Activated T-cell treated with anti-CD3 and anti-CD28 coated beads, Interleukin-2, amount 50 U/mL, for 72 hours (primary cell): ENCODE data around the gene NR5A2. TPM values are rescaled to one million over a fixed set of nuclear protein-coding genes. Genes with fewer than 3 reads are reported as not detected.

ENCODE experiments used
- ATAC-seq, 2 donors: fragments of 150-1000 bp; cut with Tn5 transposase; replicated peaks in 1 of 2; 2 replicates each; pipeline ENCODE4 v1.10.0; 2021; ENCODE audit warnings: moderate library complexity in 2 of 2, mild to moderate bottlenecking in 1 of 2
- DNase-seq, 2 donors: peaks; one replicate each; pipeline ENCODE4 v3.0.0; 2021 to 2022; ENCODE audit warnings: mixed read lengths in 1 of 2
- H3K27ac Mint-ChIP-seq: one replicate; pipeline ENCODE4 v1.8.0; 2022; ENCODE audit warnings: mild to moderate bottlenecking, moderate library complexity, mixed read lengths
- H3K27me3 Mint-ChIP-seq: one replicate; pipeline ENCODE4 v1.8.0; 2022; ENCODE audit warnings: low read depth, mixed read lengths
- H3K36me3 Mint-ChIP-seq, 2 donors: one replicate each; pipeline ENCODE4 v1.8.0; 2022; ENCODE audit warnings: mixed read lengths in 2 of 2, mild to moderate bottlenecking in 1 of 2; ENCODE audit not compliant: insufficient read depth in 2 of 2
- H3K4me1 Mint-ChIP-seq: one replicate; pipeline ENCODE4 v1.8.0; 2022; ENCODE audit warnings: low read depth, mixed read lengths
- H3K4me3 Mint-ChIP-seq, 2 donors: one replicate each; pipeline ENCODE4 v1.8.0; 2022; ENCODE audit warnings: mild to moderate bottlenecking in 2 of 2, mixed read lengths in 2 of 2, moderate library complexity in 2 of 2
- H3K9me3 Mint-ChIP-seq, 2 donors: one replicate each; pipeline ENCODE4 v1.8.0; 2022; ENCODE audit warnings: mixed read lengths in 2 of 2
- total RNA-seq, 2 donors: library from RNA; stranded (reverse); gene quantifications; one replicate each; pipeline ENCODE4 v1.2.3, GENCODE V29; 2022

The NR5A2 gene
- total RNA-seq, 2 donors from 2014 or later, result 0.07 to 0.16 TPM

- peaks cover 66% of the 10 kb centered on the region for H3K27me3 Mint-ChIP-seq
- H3K4me3 Mint-ChIP-seq, result peak overlapping the region; percentile 74 to 84
- no peaks in the 10 kb centered on the region for H3K9me3 Mint-ChIP-seq
- DNase-seq, result no peak
- H3K4me1 Mint-ChIP-seq, result peaks cover 6% of the 10 kb centered on the region
- no peak overlapping the region for H3K27ac Mint-ChIP-seq
- ATAC-seq, result peak; percentile 55 to 56
- H3K36me3 Mint-ChIP-seq, result peaks cover 0 to 1% of the 10 kb centered on the region in 2 donors
These were observed 1.7 kb downstream of the NR5A2 start for GRCh38 chr1:200029035-200029821.

- no peaks in the 10 kb centered on the region for H3K9me3 Mint-ChIP-seq
- ATAC-seq, result no peak
- peaks cover 6% of the 10 kb centered on the region for H3K4me1 Mint-ChIP-seq
- H3K27ac Mint-ChIP-seq, result no peak overlapping the region
- DNase-seq, result no peak
- peak overlapping the region in 1 of 2 donors; percentile 67 for H3K4me3 Mint-ChIP-seq
- H3K27me3 Mint-ChIP-seq, result peaks cover 63% of the 10 kb centered on the region
- peaks cover 0 to 1% of the 10 kb centered on the region in 2 donors for H3K36me3 Mint-ChIP-seq
These were observed 2.3 kb downstream of the NR5A2 start for GRCh38 chr1:200029822-200030152.

GRCh38 chr1:200030791-200031190, 3.3 kb downstream of the NR5A2 start:
- Mint-ChIP-seq H3K27ac (no peak overlapping the region), H3K4me3 (no peak overlapping the region), H3K36me3 (peaks cover 0 to 1% of the 10 kb centered on the region in 2 donors), H3K27me3 (peaks cover 55% of the 10 kb centered on the region), H3K9me3 (no peaks in the 10 kb centered on the region), H3K4me1 (peaks cover 6% of the 10 kb centered on the region)
- ATAC-seq, result no peak
- DNase-seq, result no peak

GRCh38 chr1:200033511-200034261, 6.2 kb downstream of the NR5A2 start:
- H3K9me3 Mint-ChIP-seq, result no peaks in the 10 kb centered on the region
- peaks cover 31% of the 10 kb centered on the region for H3K27me3 Mint-ChIP-seq
- no peak overlapping the region for H3K4me3 Mint-ChIP-seq
- H3K27ac Mint-ChIP-seq, result no peak overlapping the region
- DNase-seq, result no peak
- peaks cover 0 to 1% of the 10 kb centered on the region in 2 donors for H3K36me3 Mint-ChIP-seq
- no peak for ATAC-seq
- peaks cover 2% of the 10 kb centered on the region for H3K4me1 Mint-ChIP-seq

- Mint-ChIP-seq H3K4me3 (no peak overlapping the region), H3K4me1 (no peaks in the 10 kb centered on the region), H3K27ac (no peak overlapping the region), H3K27me3 (peaks cover 28% of the 10 kb centered on the region), H3K9me3 (no peaks in the 10 kb centered on the region), H3K36me3 (no peaks in the 10 kb centered on the region)
- ATAC-seq (no peak), DNase-seq (no peak)
These were observed 6.7 kb downstream of the NR5A2 start for GRCh38 chr1:200034262-200034557.

GRCh38 chr1:200034761-200035396, 7.4 kb downstream of the NR5A2 start:
- H3K27me3 Mint-ChIP-seq, result peaks cover 27% of the 10 kb centered on the region
- peaks cover 2% of the 10 kb centered on the region for H3K4me1 Mint-ChIP-seq
- no peaks in the 10 kb centered on the region for H3K36me3 Mint-ChIP-seq
- no peak overlapping the region for H3K27ac Mint-ChIP-seq
- ATAC-seq (no peak), DNase-seq (no peak)
- H3K9me3 Mint-ChIP-seq, result no peaks in the 10 kb centered on the region
- H3K4me3 Mint-ChIP-seq, result no peak overlapping the region

- Mint-ChIP-seq H3K9me3 (no peaks in the 10 kb centered on the region), H3K27me3 (peaks cover 27% of the 10 kb centered on the region), H3K4me3 (peak overlapping the region in 1 of 2 donors; percentile 49), H3K4me1 (peaks cover 8% of the 10 kb centered on the region), H3K27ac (no peak overlapping the region), H3K36me3 (no peaks in the 10 kb centered on the region)
- DNase-seq, result no peak
- ATAC-seq, result no peak
These were observed 8.0 kb downstream of the NR5A2 start for GRCh38 chr1:200035397-200035955.

- H3K27ac Mint-ChIP-seq, result no peak overlapping the region
- peaks cover 12% of the 10 kb centered on the region for H3K4me1 Mint-ChIP-seq
- DNase-seq (no peak), ATAC-seq (no peak)
- no peak overlapping the region for H3K4me3 Mint-ChIP-seq
- H3K36me3 Mint-ChIP-seq, result no peaks in the 10 kb centered on the region
- H3K9me3 Mint-ChIP-seq, result no peaks in the 10 kb centered on the region
- H3K27me3 Mint-ChIP-seq, result peaks cover 27% of the 10 kb centered on the region
These were observed 8.6 kb downstream of the NR5A2 start for GRCh38 chr1:200035956-200036618.

- Mint-ChIP-seq H3K27me3 (peaks cover 29% of the 10 kb centered on the region), H3K4me1 (peaks cover 12% of the 10 kb centered on the region), H3K9me3 (no peaks in the 10 kb centered on the region), H3K4me3 (no peak overlapping the region), H3K36me3 (no peaks in the 10 kb centered on the region), H3K27ac (no peak overlapping the region)
- ATAC-seq, result no peak
- DNase-seq, result no peak
These were observed 9.2 kb downstream of the NR5A2 start for GRCh38 chr1:200036619-200037270.

- Mint-ChIP-seq H3K27ac (no peak overlapping the region), H3K9me3 (no peaks in the 10 kb centered on the region), H3K4me1 (peaks cover 13% of the 10 kb centered on the region), H3K36me3 (no peaks in the 10 kb centered on the region), H3K4me3 (peak overlapping the region in 1 of 2 donors; percentile 29), H3K27me3 (peaks cover 28% of the 10 kb centered on the region)
- DNase-seq (no peak), ATAC-seq (no peak)
These were observed 10.0 kb downstream of the NR5A2 start for GRCh38 chr1:200037501-200037900.

GRCh38 chr1:200037904-200038303, 10.4 kb downstream of the NR5A2 start:
- peak overlapping the region in 1 of 2 donors; percentile 29 for H3K4me3 Mint-ChIP-seq
- no peak overlapping the region for H3K27ac Mint-ChIP-seq
- peaks cover 32% of the 10 kb centered on the region for H3K27me3 Mint-ChIP-seq
- no peaks in the 10 kb centered on the region for H3K36me3 Mint-ChIP-seq
- DNase-seq, result no peak
- no peaks in the 10 kb centered on the region for H3K9me3 Mint-ChIP-seq
- ATAC-seq, result no peak
- peaks cover 17% of the 10 kb centered on the region for H3K4me1 Mint-ChIP-seq

GRCh38 chr1:200038325-200038980, 10.9 kb downstream of the NR5A2 start:
- no peak for DNase-seq
- H3K36me3 Mint-ChIP-seq, result no peaks in the 10 kb centered on the region
- H3K27me3 Mint-ChIP-seq, result peaks cover 37% of the 10 kb centered on the region
- no peak overlapping the region for H3K27ac Mint-ChIP-seq
- no peak for ATAC-seq
- H3K4me3 Mint-ChIP-seq, result peak overlapping the region; percentile 49 to 79
- H3K9me3 Mint-ChIP-seq, result no peaks in the 10 kb centered on the region
- H3K4me1 Mint-ChIP-seq, result peaks cover 22% of the 10 kb centered on the region
